ENCODE results near the gene GALNT2. TPM values are rescaled to one million over a fixed set of nuclear protein-coding genes. Genes with fewer than 3 reads are reported as not detected.

GALNT2 gene
- total RNA-seq, 1 donor from 2014 or later = 28.3 TPM

DNA sequence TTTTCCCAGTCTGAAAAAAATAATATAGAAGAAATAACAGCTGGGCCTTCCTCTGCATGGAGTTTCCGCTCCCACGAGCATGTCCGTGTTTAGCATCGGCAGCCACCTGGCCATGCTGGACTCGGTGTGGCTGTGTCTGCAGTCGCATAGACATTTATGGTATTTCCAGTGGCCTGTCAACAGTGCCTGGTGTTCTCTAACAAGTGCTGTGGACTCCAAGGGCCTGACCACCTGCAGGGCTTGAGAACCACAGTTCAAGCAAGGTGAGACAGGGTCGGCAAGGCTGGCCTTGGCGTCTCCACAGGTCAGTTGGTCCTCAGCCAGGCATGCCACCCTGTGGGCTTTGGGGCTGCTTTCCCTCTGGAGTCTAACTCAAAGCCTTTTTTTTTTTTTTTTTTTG, 234.3 kb downstream of the GALNT2 start:
- Histone ChIP-seq H3K36me3 (no peaks in the 10 kb centered on the region), H3K27me3 (ENCODE audit: low read depth) (no peaks in the 10 kb centered on the region), H3K27ac (replicated peaks) (no peak overlapping the region), H3K9me3 (replicated peaks) (no peaks in the 10 kb centered on the region), H3K4me1 (peaks cover 10% of the 10 kb centered on the region), H3K4me3 (no peak overlapping the region)
- DNase-seq = no peak
- TF ChIP-seq, protein P1, sequence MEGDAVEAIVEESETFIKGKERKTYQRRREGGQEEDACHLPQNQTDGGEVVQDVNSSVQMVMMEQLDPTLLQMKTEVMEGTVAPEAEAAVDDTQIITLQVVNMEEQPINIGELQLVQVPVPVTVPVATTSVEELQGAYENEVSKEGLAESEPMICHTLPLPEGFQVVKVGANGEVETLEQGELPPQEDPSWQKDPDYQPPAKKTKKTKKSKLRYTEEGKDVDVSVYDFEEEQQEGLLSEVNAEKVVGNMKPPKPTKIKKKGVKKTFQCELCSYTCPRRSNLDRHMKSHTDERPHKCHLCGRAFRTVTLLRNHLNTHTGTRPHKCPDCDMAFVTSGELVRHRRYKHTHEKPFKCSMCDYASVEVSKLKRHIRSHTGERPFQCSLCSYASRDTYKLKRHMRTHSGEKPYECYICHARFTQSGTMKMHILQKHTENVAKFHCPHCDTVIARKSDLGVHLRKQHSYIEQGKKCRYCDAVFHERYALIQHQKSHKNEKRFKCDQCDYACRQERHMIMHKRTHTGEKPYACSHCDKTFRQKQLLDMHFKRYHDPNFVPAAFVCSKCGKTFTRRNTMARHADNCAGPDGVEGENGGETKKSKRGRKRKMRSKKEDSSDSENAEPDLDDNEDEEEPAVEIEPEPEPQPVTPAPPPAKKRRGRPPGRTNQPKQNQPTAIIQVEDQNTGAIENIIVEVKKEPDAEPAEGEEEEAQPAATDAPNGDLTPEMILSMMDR (IDR thresholded peaks at IDR 0.05; ENCODE audit: borderline replicate concordance) = no peak
- intact Hi-C loops (cut with micrococcal nuclease) = no loop called here

DNA sequence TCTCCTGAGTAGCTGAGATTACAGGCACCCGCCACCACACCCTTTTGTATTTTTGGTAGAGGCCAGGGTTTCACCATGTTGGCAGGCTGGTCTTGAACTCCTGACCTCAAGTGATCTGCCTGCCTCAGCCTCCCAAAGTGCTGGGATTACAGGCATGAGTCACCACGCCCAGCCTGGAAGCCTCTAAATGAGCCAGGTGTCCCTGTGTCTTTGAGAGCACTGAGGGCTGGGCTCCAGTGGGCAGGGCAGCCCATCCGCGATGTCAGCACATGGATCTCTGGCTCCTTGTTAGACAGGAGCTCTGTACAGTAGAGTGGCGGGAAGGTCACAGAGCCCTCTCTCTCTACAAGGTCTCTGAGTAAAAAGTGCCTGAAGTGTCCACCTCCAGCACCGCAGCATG, 234.8 kb downstream of the GALNT2 start:
- H3K4me1 ChIP-seq = peaks cover 10% of the 10 kb centered on the region
- H3K27ac ChIP-seq (replicated peaks) = no peak overlapping the region
- H3K9me3 ChIP-seq (replicated peaks) = no peaks in the 10 kb centered on the region
- TF ChIP-seq, protein P1 (IDR thresholded peaks at IDR 0.05; ENCODE audit: borderline replicate concordance) = no peak
- no peaks in the 10 kb centered on the region for H3K36me3 ChIP-seq
- no peak overlapping the region for H3K4me3 ChIP-seq
- intact Hi-C loops (cut with micrococcal nuclease) = no loop called here
- no peaks in the 10 kb centered on the region for H3K27me3 ChIP-seq (ENCODE audit: low read depth)
- no peak for DNase-seq

DNA sequence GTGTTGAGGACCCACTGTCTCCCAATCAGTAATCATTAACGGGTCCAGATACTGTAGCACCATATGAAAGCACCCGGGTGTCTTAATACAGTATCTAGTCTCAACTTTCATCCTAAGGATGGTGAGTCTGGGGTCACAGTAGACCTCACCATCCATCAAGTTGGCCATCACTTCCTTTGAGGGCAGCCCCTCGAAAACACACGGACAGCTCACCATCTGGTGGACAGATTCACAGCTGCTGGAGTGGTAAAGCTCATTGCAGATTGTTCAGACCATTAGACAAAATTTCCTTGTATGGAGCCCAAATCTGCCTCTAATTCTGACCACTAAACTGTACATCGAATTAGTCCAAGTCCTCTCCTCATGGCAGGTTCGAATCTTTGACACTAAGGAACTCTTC, 236.0 kb downstream of the GALNT2 start:
- DNase-seq = no peak
- Histone ChIP-seq H3K9me3 (replicated peaks) (no peaks in the 10 kb centered on the region), H3K27me3 (ENCODE audit: low read depth) (no peaks in the 10 kb centered on the region), H3K36me3 (no peaks in the 10 kb centered on the region), H3K4me3 (no peak overlapping the region), H3K4me1 (peaks cover 14% of the 10 kb centered on the region), H3K27ac (replicated peaks) (no peak overlapping the region)
- TF ChIP-seq, protein P1 (IDR thresholded peaks at IDR 0.05; ENCODE audit: borderline replicate concordance) = no peak
- intact Hi-C loops (cut with micrococcal nuclease) = no loop called here

DNA sequence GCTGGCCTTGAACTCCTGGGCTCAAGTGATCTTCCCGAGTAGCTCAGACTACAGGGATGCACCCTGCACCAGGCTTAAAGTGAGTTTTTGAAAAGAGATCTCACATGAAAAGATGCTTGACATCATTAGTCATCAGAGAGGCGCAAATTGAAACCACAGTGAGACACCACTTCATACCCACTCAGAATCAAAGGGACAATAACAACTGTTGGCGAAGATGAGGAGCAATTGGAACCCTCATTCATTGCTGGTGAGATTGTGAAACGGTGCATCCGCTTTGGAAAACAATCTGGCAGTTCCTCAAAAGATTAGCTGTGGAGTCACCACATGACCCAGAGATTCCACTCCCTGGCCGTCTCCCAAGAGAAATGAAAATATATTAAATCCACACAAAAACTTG, 236.8 kb downstream of the GALNT2 start:
- no peaks in the 10 kb centered on the region for H3K27me3 ChIP-seq (ENCODE audit: low read depth)
- TF ChIP-seq, protein P1 (IDR thresholded peaks at IDR 0.05; ENCODE audit: borderline replicate concordance) = no peak
- no peaks in the 10 kb centered on the region for H3K9me3 ChIP-seq (replicated peaks)
- H3K4me1 ChIP-seq = peaks cover 18% of the 10 kb centered on the region
- H3K27ac ChIP-seq (replicated peaks) = no peak overlapping the region
- intact Hi-C loops (cut with micrococcal nuclease) = no loop called here
- H3K4me3 ChIP-seq = no peak overlapping the region
- no peaks in the 10 kb centered on the region for H3K36me3 ChIP-seq
- DNase-seq = no peak

DNA sequence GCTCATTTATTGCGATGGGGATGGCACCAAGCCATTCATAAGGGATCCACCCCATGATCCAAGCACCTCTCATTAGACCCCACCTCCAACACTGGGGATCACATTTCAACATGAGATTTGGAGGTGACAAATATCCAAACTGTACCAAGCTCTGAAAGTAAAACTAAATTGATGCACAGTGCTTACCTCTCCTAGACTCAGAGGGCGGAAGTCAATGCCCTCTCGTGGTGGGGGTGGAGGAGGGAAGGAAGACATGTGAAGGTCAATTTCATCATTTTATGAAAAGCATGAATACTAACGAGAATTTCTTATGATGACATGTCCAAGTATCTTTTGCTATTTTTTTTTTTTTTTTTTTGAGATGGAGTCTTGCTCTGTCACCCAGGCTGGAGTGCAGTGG, 239.1 kb downstream of the GALNT2 start:
- intact Hi-C loops (cut with micrococcal nuclease) = no loop called here
- Histone ChIP-seq H3K4me3 (no peak overlapping the region), H3K9me3 (replicated peaks) (no peaks in the 10 kb centered on the region), H3K27ac (replicated peaks) (no peak overlapping the region), H3K36me3 (no peaks in the 10 kb centered on the region), H3K27me3 (ENCODE audit: low read depth) (peaks cover 3% of the 10 kb centered on the region), H3K4me1 (peaks cover 21% of the 10 kb centered on the region)
- TF ChIP-seq, protein P1 (IDR thresholded peaks at IDR 0.05; ENCODE audit: borderline replicate concordance) = no peak
- DNase-seq = no peak

DNA sequence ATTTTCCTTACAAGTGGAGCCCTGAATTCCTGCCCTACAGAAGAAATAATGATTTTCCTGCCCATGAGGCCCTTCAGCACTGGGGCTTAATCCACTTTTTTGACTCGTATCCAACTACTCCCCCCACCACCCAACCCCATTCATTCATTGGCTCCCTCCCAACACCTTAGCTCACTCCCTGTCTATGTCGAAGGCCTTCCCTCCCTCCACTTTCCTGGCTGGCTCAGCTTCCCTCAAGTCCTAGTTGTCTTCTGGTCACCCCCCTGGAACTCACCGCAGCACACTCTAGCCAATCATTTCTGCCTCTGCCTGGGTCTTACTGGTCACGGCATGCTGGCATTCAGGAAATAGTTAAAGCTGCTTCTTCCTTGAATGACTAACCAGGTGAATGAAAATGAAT, 240.2 kb downstream of the GALNT2 start:
- no peak for DNase-seq
- TF ChIP-seq, protein P1 (IDR thresholded peaks at IDR 0.05; ENCODE audit: borderline replicate concordance) = no peak
- intact Hi-C loops (cut with micrococcal nuclease) = no loop called here
- Histone ChIP-seq H3K9me3 (replicated peaks) (no peaks in the 10 kb centered on the region), H3K27me3 (ENCODE audit: low read depth) (peaks cover 14% of the 10 kb centered on the region), H3K27ac (replicated peaks) (no peak overlapping the region), H3K4me3 (no peak overlapping the region), H3K4me1 (peaks cover 21% of the 10 kb centered on the region), H3K36me3 (no peaks in the 10 kb centered on the region)

All from left ventricle myocardium inferior (tissue), 1 donor.